ENCODE results near the gene TBC1D2B.

Gene TBC1D2B

GRCh38 chr15:78077053-78077870 lies at the start of gene TBC1D2B:
Gene TBC1D2B (minus strand): TSS chr15:78077711. CDS start chr15:78077652, 59 bp downstream.
- peak; percentile 31 to 70 (median 41) for DNase-seq

- DNase-seq: no peak
These were observed 47.8 kb upstream of the TBC1D2B start for GRCh38 chr15:78125267-78125666.

- no peak for DNase-seq
These were observed 43.0 kb upstream of the TBC1D2B start for GRCh38 chr15:78120523-78120922.

GRCh38 chr15:78112551-78112950 lies 35.0 kb upstream of the TBC1D2B start:
- DNase-seq: no peak

- DNase-seq: no peak
These were observed 34.3 kb upstream of the TBC1D2B start for GRCh38 chr15:78111788-78112187.

GRCh38 chr15:78110916-78111475 lies 33.5 kb upstream of the TBC1D2B start:
- DNase-seq: no peak

- no peak for DNase-seq
These were observed 32.6 kb upstream of the TBC1D2B start for GRCh38 chr15:78110096-78110495.

- DNase-seq: no peak
These were observed 31.6 kb upstream of the TBC1D2B start for GRCh38 chr15:78109156-78109555.

GRCh38 chr15:78108300-78109084 lies 31.0 kb upstream of the TBC1D2B start:
- peak; percentile 45 to 80 (median 55) for DNase-seq

- DNase-seq: no peak
These were observed 30.0 kb upstream of the TBC1D2B start for GRCh38 chr15:78107471-78107870.

- DNase-seq: no peak
These were observed 28.1 kb upstream of the TBC1D2B start for GRCh38 chr15:78105476-78106241.

- no peak for DNase-seq
These were observed 27.3 kb upstream of the TBC1D2B start for GRCh38 chr15:78104566-78105475.

GRCh38 chr15:78104119-78104479 lies 26.6 kb upstream of the TBC1D2B start:
- DNase-seq: no peak

GRCh38 chr15:78103406-78104118 lies 26.1 kb upstream of the TBC1D2B start:
- peak in 2 of 4 experiments; percentile 22 to 26 for DNase-seq

- DNase-seq: no peak
These were observed 25.2 kb upstream of the TBC1D2B start for GRCh38 chr15:78102741-78103140.

- DNase-seq: no peak
These were observed 24.7 kb upstream of the TBC1D2B start for GRCh38 chr15:78102211-78102610.

- no peak for DNase-seq
These were observed 24.1 kb upstream of the TBC1D2B start for GRCh38 chr15:78101423-78102105.

- DNase-seq: no peak
These were observed 23.4 kb upstream of the TBC1D2B start for GRCh38 chr15:78100886-78101285.

- DNase-seq: no peak
These were observed 20.7 kb upstream of the TBC1D2B start for GRCh38 chr15:78098131-78098755.

- no peak for DNase-seq
These were observed 20.2 kb upstream of the TBC1D2B start for GRCh38 chr15:78097667-78098066.

All from activated naive CD4-positive, alpha-beta T cell (primary cell).